Activated CD4-positive, CD25-positive, alpha-beta regulatory T cell treated with anti-CD3 and anti-CD28 coated beads, Interleukin-2, amount 50 U/mL, for 72 hours (primary cell): ENCODE measurements around the gene GJC1.
"Not testable (repeated sequence)": the region's sequence is repeated elsewhere in the genome, so short reads cannot be mapped to it uniquely, and the experiment has no call there.

ENCODE experiments used
- DNase-seq: peaks from one replicate; pipeline ENCODE4 v3.0.0; 2021

GJC1 gene

DNA sequence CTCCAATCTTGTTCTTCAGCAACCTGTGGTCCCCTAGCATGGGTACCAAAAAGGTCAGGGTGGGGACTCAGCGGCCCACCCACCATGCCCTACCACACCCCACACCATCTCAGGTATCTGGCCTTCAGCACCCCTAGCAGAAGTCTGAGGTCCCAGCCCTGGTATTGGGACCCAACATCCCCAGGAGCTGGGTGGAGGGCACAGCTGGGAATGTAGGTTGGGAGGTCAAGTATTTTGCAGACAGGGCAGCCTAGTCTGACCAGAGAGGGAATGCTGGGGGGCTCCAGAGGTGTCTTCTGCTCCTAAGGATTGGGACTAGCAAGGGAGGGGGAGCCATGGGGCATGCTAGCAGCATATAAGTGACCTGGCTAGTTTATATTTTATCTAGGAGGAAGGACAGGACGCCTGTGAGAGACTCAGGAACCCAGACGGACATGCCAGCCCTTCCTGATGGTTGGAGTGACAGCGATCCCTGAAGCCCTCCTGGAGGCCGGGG is 72.1 kb downstream of the GJC1 start:
- DNase-seq: no peak

DNA sequence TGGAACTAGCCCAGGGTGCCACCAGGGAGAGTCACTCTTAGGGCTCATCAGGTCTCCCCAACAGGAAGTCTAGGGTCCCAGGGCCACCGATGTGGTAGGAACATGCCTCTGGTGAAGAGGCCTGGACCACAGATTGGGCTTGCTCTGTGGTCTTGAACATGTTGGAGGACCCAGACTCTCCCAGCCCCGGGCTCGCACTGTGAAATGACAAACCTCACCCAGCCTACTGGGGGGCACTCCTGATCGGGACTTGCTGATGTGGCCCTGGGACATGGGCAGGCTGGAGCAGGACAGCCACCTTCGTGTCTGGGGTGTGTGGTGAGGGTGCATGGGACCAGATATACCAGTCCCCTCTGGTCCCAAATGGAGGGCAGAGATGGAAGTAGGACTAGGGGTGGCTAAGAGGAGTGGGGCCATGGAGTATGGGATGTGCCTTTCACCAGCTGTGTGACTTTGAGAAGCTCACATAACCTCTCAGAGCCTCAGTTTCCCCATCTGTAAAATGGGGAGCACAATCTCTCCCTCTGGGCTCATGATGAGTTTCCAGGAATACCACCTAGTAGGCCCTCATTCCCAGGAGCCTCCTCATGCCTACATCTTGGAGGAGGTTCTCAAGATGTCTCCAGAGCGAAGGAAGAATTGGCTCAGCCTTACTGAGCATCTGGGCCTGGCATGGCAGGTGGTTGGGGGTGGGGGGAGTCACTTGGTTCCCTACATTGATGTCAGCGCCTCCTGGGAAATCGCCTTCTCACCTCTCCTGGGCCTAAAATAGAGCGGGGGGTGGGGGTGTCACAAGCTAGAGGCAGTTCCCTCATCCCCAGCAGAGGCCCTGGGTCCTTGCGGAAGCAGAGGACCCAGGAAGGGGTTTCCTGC is 72.8 kb downstream of the GJC1 start:
- DNase-seq: no peak

DNA sequence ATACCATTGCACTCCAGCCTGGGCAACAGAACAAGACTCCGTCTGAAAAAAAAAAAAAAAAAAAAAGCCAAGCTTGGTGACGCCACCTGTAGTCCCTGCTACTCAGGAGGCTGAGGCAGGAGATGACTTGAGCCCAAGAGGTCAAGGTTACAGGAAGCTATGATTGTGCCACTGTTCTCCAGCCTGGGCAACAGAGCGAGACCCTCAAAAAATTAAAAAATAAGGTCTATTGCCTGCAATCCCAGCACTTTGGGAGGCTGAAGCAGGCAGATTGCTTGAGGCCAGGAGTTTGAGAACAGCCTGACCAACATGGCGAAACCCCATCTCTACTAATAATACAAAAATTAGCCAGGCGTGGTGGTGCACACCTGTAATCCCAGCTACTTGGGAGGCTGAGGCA is 74.9 kb downstream of the GJC1 start:
- not testable (repeated sequence) for DNase-seq

- no peak for DNase-seq
Observed at GRCh38 chr17:44754276-44754675, 75.8 kb downstream of the GJC1 start.

GRCh38 chr17:44752953-44753861 is 76.9 kb downstream of the GJC1 start:
- DNase-seq: no peak

GRCh38 chr17:44751806-44752205 is 78.3 kb downstream of the GJC1 start:
- no peak for DNase-seq

DNA sequence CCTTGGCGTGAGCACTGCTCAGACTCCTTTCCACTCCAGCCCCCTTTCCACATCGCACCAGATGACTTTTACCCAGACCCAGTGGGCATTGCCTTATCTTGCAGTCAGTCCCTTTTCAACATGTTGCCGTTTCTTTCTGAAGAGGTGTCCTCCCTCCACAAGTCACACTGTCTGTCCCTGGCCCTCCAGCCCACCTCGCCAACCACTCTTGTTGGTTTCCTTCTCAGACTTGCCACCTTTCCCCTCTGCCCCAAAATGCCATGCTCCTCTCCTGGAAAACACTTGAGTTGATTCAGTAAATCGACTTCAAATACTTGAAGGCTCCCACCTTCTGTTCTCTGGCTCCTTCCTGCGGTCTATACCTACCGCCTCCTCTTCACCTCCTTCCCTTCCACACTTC is 78.8 kb downstream of the GJC1 start:
- DNase-seq: no peak

DNA sequence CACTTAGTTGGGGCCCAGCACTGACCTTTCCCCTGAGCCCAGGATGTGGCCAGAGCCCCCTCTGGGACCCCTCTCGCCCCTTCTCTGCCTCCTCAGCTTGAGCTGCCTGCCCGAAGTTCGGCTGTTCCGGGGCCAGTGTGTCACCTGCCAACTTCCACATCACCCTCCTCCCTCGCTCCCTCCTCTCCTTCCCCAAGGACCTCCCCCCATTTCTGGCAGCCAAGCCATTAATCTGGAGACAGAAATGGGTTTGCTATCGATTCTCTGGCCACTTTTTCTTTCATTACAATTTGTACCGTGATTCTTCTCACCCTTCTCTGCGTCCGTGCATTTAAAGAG is 80.1 kb downstream of the GJC1 start:
- DNase-seq: no peak

- no peak for DNase-seq
Observed at GRCh38 chr17:44749076-44749979, 80.8 kb downstream of the GJC1 start.
